Spleen (tissue), 11 donors: ENCODE data around the gene UBAC1. TPM values are rescaled to one million over a fixed set of nuclear protein-coding genes. Genes with fewer than 3 reads are reported as not detected.

Source experiments
- DNase-seq: peaks from one replicate; pipeline ENCODE4 v3.0.0-alpha.2; 2020
- H3K27ac ChIP-seq, 8 donors: fragments of 200-600 bp; sonication (generic) in 7 of 8; 1 replicate in 4 of 8; 2 replicates in 4 of 8; pipeline versions ENCODE4 v1.5.0 to v1.8.0; 2016 to 2021; ENCODE audit warnings: inconsistent platforms in 4 of 8, mild to moderate bottlenecking in 4 of 8, moderate library complexity in 1 of 8
- H3K27me3 ChIP-seq, 7 donors: fragments of 200-600 bp; sonication (generic) in 6 of 7; replicated peaks in 1 of 7; 1 replicate in 4 of 7; 2 replicates in 3 of 7; pipeline versions ENCODE4 v1.5.0 to v1.8.0; 2016 to 2021; ENCODE audit warnings: inconsistent platforms in 3 of 7, mild to moderate bottlenecking in 1 of 7
- H3K36me3 ChIP-seq, 6 donors: fragments of 200-600 bp; sonication (generic) in 5 of 6; 1 replicate in 4 of 6; 2 replicates in 2 of 6; pipeline versions ENCODE4 v1.5.0 to v1.8.0; 2016 to 2021; ENCODE audit warnings: inconsistent platforms in 2 of 6
- H3K4me1 ChIP-seq, 6 donors: fragments of 200-600 bp; sonication (generic) in 5 of 6; 1 replicate in 3 of 6; 2 replicates in 3 of 6; pipeline versions ENCODE4 v1.5.0 to v1.8.0; 2016 to 2021; ENCODE audit warnings: inconsistent platforms in 3 of 6
- H3K4me3 ChIP-seq, 8 donors: fragments of 200-600 bp; sonication (generic) in 7 of 8; 1 replicate in 4 of 8; 2 replicates in 4 of 8; pipeline versions ENCODE4 v1.5.0 to v1.8.0; 2016 to 2021; ENCODE audit warnings: inconsistent platforms in 4 of 8, mild to moderate bottlenecking in 4 of 8, moderate library complexity in 2 of 8
- H3K9me3 ChIP-seq, 8 donors: fragments of 200-600 bp; sonication (generic) in 7 of 8; 1 replicate in 4 of 8; 2 replicates in 4 of 8; pipeline versions ENCODE4 v1.5.0 to v1.8.0; 2016 to 2021; ENCODE audit warnings: inconsistent platforms in 4 of 8
- POLR2A ChIP-seq, 3 donors: fragments of 450-650 bp; IDR thresholded peaks; one replicate each; pipeline ENCODE4 v1.5.1; 2017; ENCODE audit warnings: antibody characterized with exemption in 3 of 3, mild to moderate bottlenecking in 1 of 3
- POLR2AphosphoS5 ChIP-seq, 3 donors: sonication (generic); formaldehyde crosslinking; IDR thresholded peaks; one replicate each; pipeline ENCODE4 v1.5.1; 2017; ENCODE audit warnings: antibody characterized with exemption in 3 of 3
- WGBS, 5 donors: extraction: QIAGEN DNeasy Blood & Tissue Kit in 3 of 5; methylation state at CpG; one replicate each; pipeline versions ENCODE4 v1.1.5 to v1.1.7; 2013 to 2018; 5-methylcytosine and 5-hydroxymethylcytosine counted together
- intact Hi-C: fragments of 100-400 bp; cut with DNase I; formaldehyde crosslinking; loops from one replicate; pipeline ENCODE4 v1.15.0; 2023; ENCODE audit warnings: low total_unique reads
- polyA plus RNA-seq, 3 donors: library from polyadenylated mRNA; stranded (reverse); fragments of 200-250 nt; gene quantifications; one replicate each; pipeline ENCODE4 v1.2.1, GENCODE V29; 2013
- total RNA-seq, 7 donors: library from RNA; depleted of rRNA in 3 of 7; stranded (reverse); fragments of >200 nt in 3 of 7; fragmentation: NEBNext Ultra II Directional in 4 of 7; extraction: Animal tissue kit (Norgen Biotek cat#: 25700) in 4 of 7; gene quantifications; one replicate each; pipeline versions ENCODE4 v1.1.0 to v1.2.1, GENCODE V29; 2016 to 2021
- TF ChIP-seq, protein P1 (sequence below), 11 experiments: fragments of 200-600 bp in 7 of 11; fragments of 450-650 bp in 4 of 11; sonication (generic) in 4 of 11; IDR thresholded peaks in 8 of 11; conservative IDR thresholded peaks in 3 of 11; 1 replicate in 7 of 11; 2 replicates in 4 of 11; pipeline versions ENCODE4 v1.4.0 to v1.8.0; 2016 to 2021; ENCODE audit warnings: antibody characterized with exemption in 11 of 11, inconsistent platforms in 4 of 11, mild to moderate bottlenecking in 1 of 11
- donor health status: healthy with polysubstance abuse.
- donor health status: DM: no; HTN: no; CAD: no; lungs with moderate emphysema.
- donor health status: DM: no; HTN: no; CAD: no.
- donor health status: Bipolar disorder and iron deficiency.
- donor health status: healthy.
- donor health status: DM: no; HTN: no; CAD: no.
- donor health status: DM: yes; HTN: yes; CAD: no.

UBAC1 gene
- total and polyA plus RNA-seq, 10 donors = 28.0 to 45.8 (median 34.5) TPM

DNA sequence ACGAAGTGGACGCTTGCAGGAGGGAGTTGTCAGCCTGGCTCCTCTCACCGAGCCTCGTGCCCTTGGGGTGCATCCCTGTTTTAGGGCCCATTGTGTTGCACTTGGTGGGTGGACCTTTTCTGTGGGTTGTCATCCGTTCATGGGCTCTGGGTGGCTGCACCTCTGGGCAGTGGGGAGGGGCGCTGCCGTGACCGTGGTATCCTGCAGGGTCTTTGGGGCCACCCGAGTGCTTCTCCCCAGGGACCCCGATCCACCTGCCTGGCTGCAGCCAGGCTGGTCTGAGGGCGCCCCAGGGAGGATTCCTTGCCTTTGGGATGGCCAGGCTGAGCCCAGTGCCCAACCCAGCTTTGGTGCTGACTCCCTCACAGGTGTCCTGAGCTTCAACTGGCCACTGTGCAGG lies 41.0 kb upstream of the UBAC1 start:
- Histone ChIP-seq H3K4me3 (no peak overlapping the region), H3K36me3 (no peaks in the 10 kb centered on the region), H3K4me1 (peaks cover 0 to 50% (median 17%) of the 10 kb centered on the region in 6 donors), H3K27me3 (no peaks in the 10 kb centered on the region), H3K9me3 (no peaks in the 10 kb centered on the region), H3K27ac (no peak overlapping the region)
- 79 to 96% (median 91%) methylated on average over 7 to 11 of the region's 11 CpGs for WGBS, 5 donors
- TF ChIP-seq POLR2AphosphoS5 (IDR thresholded peaks at IDR 0.05) (no peak), POLR2A (IDR thresholded peaks at IDR 0.05) (no peak)
- TF ChIP-seq, protein P1, sequence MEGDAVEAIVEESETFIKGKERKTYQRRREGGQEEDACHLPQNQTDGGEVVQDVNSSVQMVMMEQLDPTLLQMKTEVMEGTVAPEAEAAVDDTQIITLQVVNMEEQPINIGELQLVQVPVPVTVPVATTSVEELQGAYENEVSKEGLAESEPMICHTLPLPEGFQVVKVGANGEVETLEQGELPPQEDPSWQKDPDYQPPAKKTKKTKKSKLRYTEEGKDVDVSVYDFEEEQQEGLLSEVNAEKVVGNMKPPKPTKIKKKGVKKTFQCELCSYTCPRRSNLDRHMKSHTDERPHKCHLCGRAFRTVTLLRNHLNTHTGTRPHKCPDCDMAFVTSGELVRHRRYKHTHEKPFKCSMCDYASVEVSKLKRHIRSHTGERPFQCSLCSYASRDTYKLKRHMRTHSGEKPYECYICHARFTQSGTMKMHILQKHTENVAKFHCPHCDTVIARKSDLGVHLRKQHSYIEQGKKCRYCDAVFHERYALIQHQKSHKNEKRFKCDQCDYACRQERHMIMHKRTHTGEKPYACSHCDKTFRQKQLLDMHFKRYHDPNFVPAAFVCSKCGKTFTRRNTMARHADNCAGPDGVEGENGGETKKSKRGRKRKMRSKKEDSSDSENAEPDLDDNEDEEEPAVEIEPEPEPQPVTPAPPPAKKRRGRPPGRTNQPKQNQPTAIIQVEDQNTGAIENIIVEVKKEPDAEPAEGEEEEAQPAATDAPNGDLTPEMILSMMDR (IDR thresholded peaks at IDR 0.05 in 8 of 11, conservative IDR thresholded peaks at IDR 0.05 in 3 of 11) = no peak
- no peak for DNase-seq
- intact Hi-C loops = no loop called here

DNA sequence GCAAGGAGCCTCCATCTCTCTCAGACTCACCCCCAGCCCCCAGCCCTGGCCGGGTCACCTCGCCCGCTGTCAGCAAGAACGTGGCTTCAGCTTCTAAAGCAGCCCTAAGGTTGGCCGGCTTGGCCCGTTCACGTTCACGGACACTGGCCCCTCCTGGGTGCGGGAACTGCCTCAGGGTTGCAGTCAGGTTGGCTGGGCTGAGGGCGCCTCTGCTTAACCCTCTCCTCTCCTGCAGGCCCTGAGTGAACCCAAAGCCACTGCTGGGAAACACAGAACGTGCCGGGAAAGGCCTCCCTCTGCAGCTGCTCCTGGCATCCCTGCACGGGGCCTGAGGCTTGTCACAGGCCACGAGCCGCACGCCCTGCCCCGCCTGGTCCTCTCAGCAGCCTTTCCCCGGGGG lies 40.1 kb upstream of the UBAC1 start:
- TF ChIP-seq POLR2AphosphoS5 (IDR thresholded peaks at IDR 0.05) = peak in 1 of 3 donors; percentile 41
- no peak for TF ChIP-seq POLR2A (IDR thresholded peaks at IDR 0.05)
- intact Hi-C loops = no loop called here
- DNase-seq = no peak
- H3K4me3 ChIP-seq = no peak overlapping the region
- peaks cover 0 to 48% (median 19%) of the 10 kb centered on the region in 6 donors for H3K4me1 ChIP-seq
- H3K27me3 ChIP-seq = no peaks in the 10 kb centered on the region
- no peaks in the 10 kb centered on the region for H3K36me3 ChIP-seq
- no peaks in the 10 kb centered on the region for H3K9me3 ChIP-seq
- WGBS, 5 donors = 70 to 87% (median 83%) methylated on average over 13 to 18 of the region's 18 CpGs
- H3K27ac ChIP-seq = no peak overlapping the region

DNA sequence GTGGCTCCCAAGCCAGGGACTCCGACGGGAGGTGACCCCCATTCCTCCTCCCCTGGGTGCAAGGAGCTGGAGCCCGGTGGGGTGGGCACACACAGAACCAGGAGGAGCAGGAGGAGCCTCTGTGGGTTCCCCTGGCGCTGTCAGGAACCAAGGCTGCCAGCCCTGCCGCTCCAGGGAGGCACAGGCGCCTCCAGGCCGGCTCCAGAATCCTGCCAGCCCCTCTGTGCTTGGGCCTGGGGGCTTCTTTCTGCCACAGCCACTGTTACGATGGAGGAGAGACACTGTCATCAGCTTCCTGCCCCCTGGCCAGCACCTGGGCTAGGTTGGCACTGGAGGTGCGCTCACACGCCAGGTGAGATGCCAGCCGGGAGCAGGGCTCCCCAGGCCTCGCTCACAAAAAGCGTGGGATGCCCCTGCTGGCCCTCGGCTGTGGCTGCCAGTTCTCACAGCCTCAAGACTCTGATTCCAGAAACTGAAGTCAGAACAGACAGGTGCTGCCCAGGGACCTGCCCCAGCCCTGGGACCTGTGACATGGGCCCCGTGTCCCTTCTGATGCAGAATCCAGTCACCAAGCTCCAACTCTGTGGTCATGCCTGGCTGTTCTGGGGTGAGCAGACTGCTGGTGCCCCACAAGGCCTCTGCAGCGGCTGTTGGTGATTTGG lies 37.4 kb upstream of the UBAC1 start:
- H3K27me3 ChIP-seq = no peaks in the 10 kb centered on the region
- H3K27ac ChIP-seq = no peak overlapping the region
- H3K36me3 ChIP-seq = no peaks in the 10 kb centered on the region
- peaks cover 6 to 45% (median 25%) of the 10 kb centered on the region in 6 donors for H3K4me1 ChIP-seq
- no peak overlapping the region for H3K4me3 ChIP-seq
- 89 to 97% (median 90%) methylated on average over 1 to 16 of the region's 16 CpGs for WGBS, 5 donors
- intact Hi-C loops = no loop called here
- TF ChIP-seq, protein P1 (IDR thresholded peaks at IDR 0.05 in 8 of 11, conservative IDR thresholded peaks at IDR 0.05 in 3 of 11) = no peak
- TF ChIP-seq POLR2AphosphoS5 (IDR thresholded peaks at IDR 0.05) (no peak), POLR2A (IDR thresholded peaks at IDR 0.05) (no peak)
- no peak for DNase-seq
- no peaks in the 10 kb centered on the region for H3K9me3 ChIP-seq

DNA sequence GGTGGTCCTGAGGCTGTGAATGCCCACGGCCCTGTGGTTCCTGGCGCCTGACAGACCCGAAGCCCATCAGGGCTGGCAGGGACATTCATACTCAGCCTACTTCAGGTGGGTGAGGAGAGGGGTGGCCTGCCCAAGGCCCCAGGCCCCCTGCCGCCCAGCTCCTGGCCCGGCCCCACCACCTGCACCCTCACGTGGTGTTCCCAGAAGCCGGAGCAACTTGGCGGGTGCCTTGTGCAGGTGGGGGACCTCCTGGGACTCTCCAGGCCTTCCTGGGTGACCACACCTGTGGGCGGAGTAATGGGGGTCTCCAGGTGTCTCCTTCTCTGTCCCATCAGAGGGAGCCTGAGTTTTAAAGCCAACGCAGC lies 36.8 kb upstream of the UBAC1 start:
- H3K27me3 ChIP-seq = no peaks in the 10 kb centered on the region
- intact Hi-C loops = no loop called here
- H3K4me1 ChIP-seq = peaks cover 8 to 45% (median 26%) of the 10 kb centered on the region in 6 donors
- H3K27ac ChIP-seq = no peak overlapping the region
- H3K4me3 ChIP-seq = no peak overlapping the region
- no peaks in the 10 kb centered on the region for H3K36me3 ChIP-seq
- WGBS, 5 donors = 75 to 100% (median 83%) methylated on average over 7 to 10 of the region's 10 CpGs; no CpG with 5 or more reads in 1 of the 5 donors
- no peak for DNase-seq
- TF ChIP-seq, protein P1 (IDR thresholded peaks at IDR 0.05 in 8 of 11, conservative IDR thresholded peaks at IDR 0.05 in 3 of 11) = no peak
- TF ChIP-seq POLR2A (IDR thresholded peaks at IDR 0.05) (no peak), POLR2AphosphoS5 (IDR thresholded peaks at IDR 0.05) (no peak)
- H3K9me3 ChIP-seq = no peaks in the 10 kb centered on the region
